Anterior cingulate cortex (tissue), 58 donors: Measurements from ENCODE around the gene SHOC2.

ENCODE experiments used
- DNase-seq, 58 donors: peaks; one replicate each; lab custom pipeline; 2025; lab: John Stamatoyannopoulos, UW

SHOC2 gene

GRCh38 chr10:110919349-110919931, at the start of gene SHOC2:
TSS of gene SHOC2 (plus strand) at chr10:110919604. CDS start at chr10:110964359, 44,755 bp downstream.
- peak in 50 of 58 donors; percentile 77 to 100 (median 99) for DNase-seq

GRCh38 chr10:110870823-110871297, 48.5 kb upstream of the SHOC2 start:
- no peak for DNase-seq

GRCh38 chr10:110871298-110872084, 47.9 kb upstream of the SHOC2 start, which contains the start of gene PDCD4:
TSS of gene PDCD4 (plus strand) at chr10:110871928. CDS start at chr10:110876028, 4,100 bp downstream.
- peak; percentile 88 to 100 (median 99) for DNase-seq

- DNase-seq: peak in 40 of 58 donors; percentile 31 to 81 (median 68)
Observed at GRCh38 chr10:110872145-110872983, 47.0 kb upstream of the SHOC2 start.

GRCh38 chr10:110872984-110873923, 46.1 kb upstream of the SHOC2 start:
- no peak for DNase-seq

- no peak for DNase-seq
Observed at GRCh38 chr10:110873951-110874350, 45.5 kb upstream of the SHOC2 start.

- DNase-seq: no peak
Observed at GRCh38 chr10:110876000-110876399, 43.4 kb upstream of the SHOC2 start.

- no peak for DNase-seq
Observed at GRCh38 chr10:110876788-110877187, 42.6 kb upstream of the SHOC2 start.

- DNase-seq: no peak
Observed at GRCh38 chr10:110880012-110880411, 39.4 kb upstream of the SHOC2 start.

GRCh38 chr10:110881247-110881646, 38.2 kb upstream of the SHOC2 start:
- no peak for DNase-seq

- DNase-seq: no peak
Observed at GRCh38 chr10:110881905-110882304, 37.5 kb upstream of the SHOC2 start.

- no peak for DNase-seq
Observed at GRCh38 chr10:110883924-110884323, 35.5 kb upstream of the SHOC2 start.

GRCh38 chr10:110885932-110886674, 33.3 kb upstream of the SHOC2 start:
- DNase-seq: no peak

- DNase-seq: no peak
Observed at GRCh38 chr10:110887560-110887959, 31.8 kb upstream of the SHOC2 start.

GRCh38 chr10:110892602-110893288, 26.7 kb upstream of the SHOC2 start:
- DNase-seq: no peak

GRCh38 chr10:110893559-110894179, 25.7 kb upstream of the SHOC2 start:
- peak in 1 of 58 donors; percentile 64 for DNase-seq

GRCh38 chr10:110897184-110897583, 22.2 kb upstream of the SHOC2 start:
- DNase-seq: no peak

GRCh38 chr10:110898391-110898790, 21.0 kb upstream of the SHOC2 start:
- no peak for DNase-seq
